Loucy (cell line): ENCODE measurements around the gene PRAC1.

Experiments
- H2AFZ ChIP-seq: fragments of 200-600 bp; sonication (generic); 2 replicates; pipeline ENCODE4 v1.6.0; 2016; ENCODE audit warnings: antibody characterized with exemption, mild to moderate bottlenecking, low read length, moderate library complexity
- H3F3A ChIP-seq: fragments of 200-600 bp; 2 replicates; pipeline ENCODE4 v1.6.0; 2016; ENCODE audit warnings: antibody characterized with exemption, low read depth, mild to moderate bottlenecking
- H3K27me3 ChIP-seq: fragments of 200-600 bp; sonication (generic); 2 replicates; pipeline ENCODE4 v1.6.1; 2014; ENCODE audit warnings: low read length, mild to moderate bottlenecking; ENCODE audit not compliant: insufficient read depth, poor library complexity, severe bottlenecking
- H3K36me3 ChIP-seq: fragments of 200-600 bp; sonication (generic); 2 replicates; pipeline ENCODE4 v1.6.1; 2016; ENCODE audit warnings: low read length; ENCODE audit not compliant: insufficient read depth
- H3K4me1 ChIP-seq: fragments of 200-600 bp; sonication (generic); 2 replicates; pipeline ENCODE4 v1.5.1; 2014; ENCODE audit warnings: low read length, mild to moderate bottlenecking; ENCODE audit not compliant: insufficient read depth, poor library complexity, severe bottlenecking
- H3K4me2 ChIP-seq: fragments of 200-600 bp; sonication (generic); 2 replicates; pipeline ENCODE4 v1.6.0; 2014; ENCODE audit warnings: antibody characterized with exemption, low read length, low read depth, mild to moderate bottlenecking; ENCODE audit not compliant: poor library complexity, severe bottlenecking
- H3K4me3 ChIP-seq: fragments of 200-600 bp; sonication (generic); 2 replicates; pipeline ENCODE4 v1.5.1; 2014; ENCODE audit warnings: low read length, mild to moderate bottlenecking, mixed read lengths; ENCODE audit not compliant: poor library complexity, severe bottlenecking
- H3K79me2 ChIP-seq: fragments of 200-600 bp; sonication (generic); 2 replicates; pipeline ENCODE4 v1.6.1; 2014; ENCODE audit warnings: low read length; ENCODE audit not compliant: insufficient read depth
- H3K9ac ChIP-seq: fragments of 200-600 bp; sonication (generic); 2 replicates; pipeline ENCODE4 v1.6.0; 2014; ENCODE audit warnings: mild to moderate bottlenecking, low read depth, low read length, moderate library complexity; ENCODE audit not compliant: poor library complexity, severe bottlenecking
- H3K9me2 ChIP-seq: fragments of 200-600 bp; sonication (generic); replicated peaks from 2 replicates; pipeline ENCODE4 v1.6.1; 2016; ENCODE audit warnings: low read depth, low read length, mixed read lengths
- H3K9me3 ChIP-seq: fragments of 200-600 bp; sonication (generic); 2 replicates; pipeline ENCODE4 v1.6.1; 2014; ENCODE audit warnings: mild to moderate bottlenecking, antibody characterized with exemption, low read length, low read depth; ENCODE audit not compliant: insufficient read depth
- H4K20me1 ChIP-seq: fragments of 200-600 bp; sonication (generic); 2 replicates; pipeline ENCODE4 v1.6.0; 2014; ENCODE audit warnings: antibody characterized with exemption, low read length, mild to moderate bottlenecking; ENCODE audit not compliant: insufficient read depth, poor library complexity, severe bottlenecking
- EZH2phosphoT487 ChIP-seq: fragments of 200-600 bp; IDR thresholded peaks from 2 replicates; pipeline ENCODE4 v1.6.1; 2018; ENCODE audit warnings: antibody characterized with exemption, mild to moderate bottlenecking, moderate library complexity, borderline replicate concordance
- TF ChIP-seq, protein P1 (sequence below): fragments of 200-600 bp; sonication (generic); conservative IDR thresholded peaks from 2 replicates; pipeline ENCODE4 v1.5.1; 2014; ENCODE audit warnings: mild to moderate bottlenecking, antibody characterized with exemption, low read length

PRAC1 gene

DNA sequence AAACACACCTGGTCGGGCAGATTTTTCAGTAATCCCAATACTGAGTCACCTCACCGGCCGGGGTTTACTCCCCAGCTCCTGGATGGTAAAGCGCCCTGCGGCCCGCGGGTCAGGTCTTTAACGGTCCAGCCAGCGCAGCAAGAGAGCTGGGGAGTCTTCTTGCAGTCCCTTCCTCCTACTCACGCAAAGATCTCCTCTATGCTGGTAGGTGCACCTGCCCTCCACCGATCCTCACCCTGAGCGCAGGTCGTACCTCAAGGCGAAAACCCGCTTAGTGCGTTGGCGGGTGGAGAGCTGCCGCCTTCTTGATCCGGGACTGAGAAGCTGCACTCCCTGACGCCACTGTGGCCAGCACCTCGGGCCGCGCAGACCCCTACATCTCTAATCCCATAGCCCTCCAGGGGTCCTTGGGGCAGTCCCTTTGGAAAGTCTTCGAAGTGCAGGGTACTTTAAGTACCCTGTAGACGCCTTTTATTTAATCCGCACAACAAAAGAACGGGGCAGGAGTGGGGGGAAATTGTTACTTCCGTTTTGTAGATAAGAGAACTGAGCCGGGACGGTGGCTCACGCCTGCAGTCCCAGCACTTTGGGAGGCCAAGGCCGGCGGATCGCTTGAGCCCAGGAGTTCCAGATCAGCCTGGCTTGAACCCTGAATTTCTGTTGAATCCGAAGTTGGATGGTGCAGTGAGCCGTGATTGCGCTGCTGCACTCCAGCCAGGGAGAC, 16.6 kb upstream of the PRAC1 start:
- H3K4me1 ChIP-seq, result no peaks in the 10 kb centered on the region
- TF ChIP-seq, protein P1, sequence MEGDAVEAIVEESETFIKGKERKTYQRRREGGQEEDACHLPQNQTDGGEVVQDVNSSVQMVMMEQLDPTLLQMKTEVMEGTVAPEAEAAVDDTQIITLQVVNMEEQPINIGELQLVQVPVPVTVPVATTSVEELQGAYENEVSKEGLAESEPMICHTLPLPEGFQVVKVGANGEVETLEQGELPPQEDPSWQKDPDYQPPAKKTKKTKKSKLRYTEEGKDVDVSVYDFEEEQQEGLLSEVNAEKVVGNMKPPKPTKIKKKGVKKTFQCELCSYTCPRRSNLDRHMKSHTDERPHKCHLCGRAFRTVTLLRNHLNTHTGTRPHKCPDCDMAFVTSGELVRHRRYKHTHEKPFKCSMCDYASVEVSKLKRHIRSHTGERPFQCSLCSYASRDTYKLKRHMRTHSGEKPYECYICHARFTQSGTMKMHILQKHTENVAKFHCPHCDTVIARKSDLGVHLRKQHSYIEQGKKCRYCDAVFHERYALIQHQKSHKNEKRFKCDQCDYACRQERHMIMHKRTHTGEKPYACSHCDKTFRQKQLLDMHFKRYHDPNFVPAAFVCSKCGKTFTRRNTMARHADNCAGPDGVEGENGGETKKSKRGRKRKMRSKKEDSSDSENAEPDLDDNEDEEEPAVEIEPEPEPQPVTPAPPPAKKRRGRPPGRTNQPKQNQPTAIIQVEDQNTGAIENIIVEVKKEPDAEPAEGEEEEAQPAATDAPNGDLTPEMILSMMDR, result no peak
- TF ChIP-seq EZH2phosphoT487, result no peak
- H3K27me3 ChIP-seq, result peaks cover 17% of the 10 kb centered on the region
- H3K79me2 ChIP-seq, result no peaks in the 10 kb centered on the region
- H3K9ac ChIP-seq, result no peak overlapping the region
- no peaks in the 10 kb centered on the region for H3K9me2 ChIP-seq
- H2AFZ ChIP-seq, result no peak overlapping the region
- no peak overlapping the region for H3K4me2 ChIP-seq
- H3K36me3 ChIP-seq, result no peaks in the 10 kb centered on the region
- H3F3A ChIP-seq, result no peaks in the 10 kb centered on the region
- no peaks in the 10 kb centered on the region for H4K20me1 ChIP-seq
- no peaks in the 10 kb centered on the region for H3K9me3 ChIP-seq
- H3K4me3 ChIP-seq, result no peak overlapping the region

DNA sequence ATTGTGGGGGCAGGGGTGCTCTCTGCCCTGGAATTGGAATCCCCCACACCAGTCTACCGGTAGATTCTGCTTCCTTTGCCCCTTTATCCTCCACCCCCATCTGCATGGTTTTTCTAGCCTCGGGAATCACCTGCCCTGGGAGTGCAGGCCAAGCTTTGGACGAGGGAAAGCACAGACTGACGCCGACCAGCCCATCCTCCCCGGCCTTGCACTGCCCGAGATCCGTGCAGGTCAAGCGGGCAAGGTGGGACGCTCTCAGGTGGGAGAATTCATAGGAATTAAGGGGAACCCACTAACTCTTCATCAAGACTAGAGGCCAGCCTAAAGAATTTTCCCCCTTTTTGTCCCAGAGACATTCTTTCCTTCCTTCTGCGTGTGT, 16.1 kb upstream of the PRAC1 start:
- Histone ChIP-seq H4K20me1 (no peaks in the 10 kb centered on the region), H3K4me3 (no peak overlapping the region)

DNA sequence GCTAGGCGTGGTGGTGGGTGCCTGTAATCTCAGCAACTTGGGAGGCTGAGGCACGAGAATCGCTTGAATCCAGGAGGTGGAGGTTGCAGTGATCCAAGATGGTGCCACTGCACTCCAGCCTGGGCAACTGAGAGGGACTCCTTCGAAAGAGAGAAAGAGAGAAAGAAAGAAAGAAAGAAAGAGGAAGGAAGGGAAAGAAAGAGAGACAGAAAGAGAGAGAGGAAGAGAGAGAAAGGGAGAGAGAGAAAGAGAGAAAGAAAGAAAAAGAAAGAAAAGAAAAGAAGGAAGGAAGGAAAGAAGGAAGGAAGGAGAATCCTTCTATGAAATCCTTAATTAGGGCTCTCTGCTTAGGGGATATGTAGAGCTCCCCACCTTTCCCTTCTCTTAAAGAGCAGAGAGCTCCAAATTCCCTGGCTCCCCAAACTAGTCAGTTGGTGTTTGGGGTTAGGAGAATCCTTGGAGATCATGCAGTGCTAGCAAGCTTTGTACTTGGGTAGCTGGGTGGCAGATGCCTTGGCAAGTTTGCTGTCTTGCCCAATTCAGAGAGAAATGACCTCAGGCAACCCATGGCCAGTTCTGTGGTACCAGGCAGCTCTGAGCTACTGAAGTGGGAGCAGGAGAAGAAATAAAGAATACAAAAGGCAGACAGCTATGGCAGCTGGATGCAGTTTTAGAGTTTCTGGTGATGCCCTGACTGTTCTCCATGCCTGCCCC, 15.2 kb upstream of the PRAC1 start:
- Histone ChIP-seq H4K20me1 (no peaks in the 10 kb centered on the region), H3K9me2 (no peaks in the 10 kb centered on the region), H3K9me3 (no peaks in the 10 kb centered on the region), H3K27me3 (peaks cover 17% of the 10 kb centered on the region), H3K9ac (no peak overlapping the region), H3K4me1 (no peaks in the 10 kb centered on the region), H3K4me2 (no peak overlapping the region), H3K4me3 (no peak overlapping the region), H2AFZ (no peak overlapping the region), H3F3A (no peaks in the 10 kb centered on the region), H3K79me2 (no peaks in the 10 kb centered on the region), H3K36me3 (no peaks in the 10 kb centered on the region)
- TF ChIP-seq, protein P1, result no peak
- TF ChIP-seq EZH2phosphoT487, result no peak

More for the DNA sequence above, 16.1 kb upstream of the PRAC1 start:
- no peaks in the 10 kb centered on the region for H3K9me2 ChIP-seq
- H3K9ac ChIP-seq, result no peak overlapping the region
- H3K27me3 ChIP-seq, result peaks cover 17% of the 10 kb centered on the region
- no peaks in the 10 kb centered on the region for H3K9me3 ChIP-seq
- TF ChIP-seq EZH2phosphoT487, result no peak
- no peaks in the 10 kb centered on the region for H3K79me2 ChIP-seq
- H3F3A ChIP-seq, result no peaks in the 10 kb centered on the region
- no peaks in the 10 kb centered on the region for H3K4me1 ChIP-seq
- H3K36me3 ChIP-seq, result no peaks in the 10 kb centered on the region
- no peak overlapping the region for H3K4me2 ChIP-seq
- no peak overlapping the region for H2AFZ ChIP-seq
